HepG2 (cell line): ENCODE measurements around the gene LIPH.

ENCODE experiments used
- CEBPB ChIP-seq: IDR thresholded peaks from 2 replicates; pipeline ENCODE4 v1.6.1; 2011; ENCODE audit warnings: low read depth, low read length, improper control_type of control experiment, borderline replicate concordance
- EZH2 ChIP-seq: conservative IDR thresholded peaks from 2 replicates; pipeline ENCODE4 v1.6.1; 2012; ENCODE audit warnings: mild to moderate bottlenecking, low read depth, low read length, moderate library complexity
- HDAC2 ChIP-seq: sonication (generic); formaldehyde crosslinking; IDR thresholded peaks from 2 replicates; pipeline ENCODE4 v1.4.0; 2020; ENCODE audit warnings: missing genetic modification reagents
- KLF9 ChIP-seq: IDR thresholded peaks from 2 replicates; pipeline ENCODE4 v1.6.1; 2016; ENCODE audit warnings: low read depth
- PAX8 ChIP-seq: sonication (generic); formaldehyde crosslinking; IDR thresholded peaks from 2 replicates; pipeline ENCODE4 v1.8.0; 2022; ENCODE audit warnings: mild to moderate bottlenecking, missing genetic modification reagents, borderline replicate concordance
- POLR2A ChIP-seq, 2 experiments: IDR thresholded peaks; 2 replicates each; pipeline ENCODE4 v1.6.1; 2011; ENCODE audit warnings: low read depth in 2 of 2, low read length in 2 of 2, mild to moderate bottlenecking in 1 of 2, moderate library complexity in 1 of 2; ENCODE audit not compliant: insufficient read depth in 1 of 2
- ZC3H4 ChIP-seq: sonication (generic); formaldehyde crosslinking; IDR thresholded peaks from 2 replicates; pipeline ENCODE4 v1.4.0; 2020; ENCODE audit warnings: missing genetic modification reagents, borderline replicate concordance
- TF ChIP-seq, protein P1 (sequence below): sonication (generic); formaldehyde crosslinking; IDR thresholded peaks from 2 replicates; pipeline ENCODE4 v1.5.0; 2020; ENCODE audit warnings: mild to moderate bottlenecking, missing genetic modification reagents, moderate library complexity
- TF ChIP-seq, protein P2 (sequence below): sonication (generic); formaldehyde crosslinking; IDR thresholded peaks from 2 replicates; pipeline ENCODE4 v1.5.0; 2020; ENCODE audit warnings: missing genetic modification reagents

- TF ChIP-seq, protein P1, sequence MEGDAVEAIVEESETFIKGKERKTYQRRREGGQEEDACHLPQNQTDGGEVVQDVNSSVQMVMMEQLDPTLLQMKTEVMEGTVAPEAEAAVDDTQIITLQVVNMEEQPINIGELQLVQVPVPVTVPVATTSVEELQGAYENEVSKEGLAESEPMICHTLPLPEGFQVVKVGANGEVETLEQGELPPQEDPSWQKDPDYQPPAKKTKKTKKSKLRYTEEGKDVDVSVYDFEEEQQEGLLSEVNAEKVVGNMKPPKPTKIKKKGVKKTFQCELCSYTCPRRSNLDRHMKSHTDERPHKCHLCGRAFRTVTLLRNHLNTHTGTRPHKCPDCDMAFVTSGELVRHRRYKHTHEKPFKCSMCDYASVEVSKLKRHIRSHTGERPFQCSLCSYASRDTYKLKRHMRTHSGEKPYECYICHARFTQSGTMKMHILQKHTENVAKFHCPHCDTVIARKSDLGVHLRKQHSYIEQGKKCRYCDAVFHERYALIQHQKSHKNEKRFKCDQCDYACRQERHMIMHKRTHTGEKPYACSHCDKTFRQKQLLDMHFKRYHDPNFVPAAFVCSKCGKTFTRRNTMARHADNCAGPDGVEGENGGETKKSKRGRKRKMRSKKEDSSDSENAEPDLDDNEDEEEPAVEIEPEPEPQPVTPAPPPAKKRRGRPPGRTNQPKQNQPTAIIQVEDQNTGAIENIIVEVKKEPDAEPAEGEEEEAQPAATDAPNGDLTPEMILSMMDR (CRISPR knock-in tag): no peak
- TF ChIP-seq PAX8 (CRISPR knock-in tag): no peak
- TF ChIP-seq ZC3H4: no peak
- no peak for TF ChIP-seq CEBPB
- no peak for TF ChIP-seq KLF9 (CRISPR knock-in tag)
- TF ChIP-seq EZH2: no peak
- no peak for TF ChIP-seq POLR2A (IDR thresholded peaks at IDR 0.05; ENCODE audit: insufficient read depth in 1 of 2, low read depth in 2 of 2, low read length in 2 of 2)
- no peak for TF ChIP-seq HDAC2 (CRISPR knock-in tag)
- TF ChIP-seq, protein P2, sequence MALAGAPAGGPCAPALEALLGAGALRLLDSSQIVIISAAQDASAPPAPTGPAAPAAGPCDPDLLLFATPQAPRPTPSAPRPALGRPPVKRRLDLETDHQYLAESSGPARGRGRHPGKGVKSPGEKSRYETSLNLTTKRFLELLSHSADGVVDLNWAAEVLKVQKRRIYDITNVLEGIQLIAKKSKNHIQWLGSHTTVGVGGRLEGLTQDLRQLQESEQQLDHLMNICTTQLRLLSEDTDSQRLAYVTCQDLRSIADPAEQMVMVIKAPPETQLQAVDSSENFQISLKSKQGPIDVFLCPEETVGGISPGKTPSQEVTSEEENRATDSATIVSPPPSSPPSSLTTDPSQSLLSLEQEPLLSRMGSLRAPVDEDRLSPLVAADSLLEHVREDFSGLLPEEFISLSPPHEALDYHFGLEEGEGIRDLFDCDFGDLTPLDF (CRISPR knock-in tag): no peak
Observed at GRCh38 chr3:185555860-185556347, 3.5 kb upstream of the LIPH start.
